Bronchial epithelial cell (primary cell): Measurements from ENCODE around the gene NACC1. TPM values are rescaled to one million over a fixed set of nuclear protein-coding genes. Genes with fewer than 3 reads are reported as not detected.

ENCODE experiments used
- DNase-seq: peaks from one replicate; pipeline ENCODE4 v3.0.0-alpha.2; 2010; ENCODE audit warnings: low read depth
- FAIRE-seq: peaks from 2 replicates; lab custom pipeline; 2011; peaks lifted over from hg19 to GRCh38; lab: Jason Lieb, UNC
- H3K27me3 ChIP-seq: 2 replicates; pipeline ENCODE4 v1.5.1; 2011; ENCODE audit warnings: low read length; ENCODE audit not compliant: control insufficient read depth, insufficient read depth
- H3K36me3 ChIP-seq: 2 replicates; pipeline ENCODE4 v1.5.1; 2011; ENCODE audit warnings: low read length; ENCODE audit not compliant: control insufficient read depth, insufficient read depth
- H3K4me3 ChIP-seq: 2 replicates; pipeline ENCODE4 v1.5.1; 2011; ENCODE audit warnings: mild to moderate bottlenecking, low read depth, low read length, control low read depth
- CTCF ChIP-seq: IDR thresholded peaks from 2 replicates; pipeline ENCODE4 v1.5.1; 2011; ENCODE audit warnings: mild to moderate bottlenecking, moderate library complexity, low read length, control low read depth, inconsistent platforms; ENCODE audit not compliant: insufficient read depth, severe bottlenecking
- total RNA-seq: library from RNA; depleted of rRNA; stranded (reverse); fragments of >200 nt; gene quantifications from 2 replicates; pipeline ENCODE4 v1.2.1, GENCODE V29; 2014

NACC1 gene
- total RNA-seq, 1 donor from 2014 or later = 20.3 TPM

- H3K36me3 ChIP-seq = peaks cover 11% of the 10 kb centered on the region
- no peaks in the 10 kb centered on the region for H3K27me3 ChIP-seq
- no peak for FAIRE-seq
- H3K4me3 ChIP-seq = peak overlapping the region; percentile 81
- TF ChIP-seq CTCF = no peak
- peak; percentile 45 for DNase-seq
These were observed 790 bp upstream of the NACC1 start for GRCh38 chr19:13117176-13117771.

- H3K4me3 ChIP-seq = peak overlapping the region; percentile 93
- peaks cover 7% of the 10 kb centered on the region for H3K36me3 ChIP-seq
- DNase-seq = peak; percentile 35
- no peak for TF ChIP-seq CTCF
- no peaks in the 10 kb centered on the region for H3K27me3 ChIP-seq
- FAIRE-seq = no peak
These were observed 545 bp downstream of the NACC1 start for GRCh38 chr19:13118424-13119193.

GRCh38 chr19:13119627-13120026, 1.6 kb downstream of the NACC1 start:
- no peak for FAIRE-seq
- no peak for DNase-seq
- no peak for TF ChIP-seq CTCF

GRCh38 chr19:13120031-13120430, 2.0 kb downstream of the NACC1 start:
- DNase-seq = no peak
- H3K27me3 ChIP-seq = no peaks in the 10 kb centered on the region
- H3K4me3 ChIP-seq = no peak overlapping the region
- H3K36me3 ChIP-seq = peaks cover 6% of the 10 kb centered on the region
- TF ChIP-seq CTCF = no peak
- FAIRE-seq = no peak

More at GRCh38 chr19:13119627-13120026, 1.6 kb downstream of the NACC1 start:
- Histone ChIP-seq H3K27me3 (no peaks in the 10 kb centered on the region), H3K4me3 (no peak overlapping the region), H3K36me3 (peaks cover 7% of the 10 kb centered on the region)

GRCh38 chr19:13120817-13121216, 2.8 kb downstream of the NACC1 start:
- peaks cover 4% of the 10 kb centered on the region for H3K36me3 ChIP-seq
- no peaks in the 10 kb centered on the region for H3K27me3 ChIP-seq
- TF ChIP-seq CTCF = no peak
- FAIRE-seq (no peak), DNase-seq (no peak)
- no peak overlapping the region for H3K4me3 ChIP-seq
